ENCODE data around the gene ERBIN.
"Not testable (repeated sequence)": the region's sequence is repeated elsewhere in the genome, so short reads cannot be mapped to it uniquely, and the experiment has no call there.

The ERBIN gene

DNA sequence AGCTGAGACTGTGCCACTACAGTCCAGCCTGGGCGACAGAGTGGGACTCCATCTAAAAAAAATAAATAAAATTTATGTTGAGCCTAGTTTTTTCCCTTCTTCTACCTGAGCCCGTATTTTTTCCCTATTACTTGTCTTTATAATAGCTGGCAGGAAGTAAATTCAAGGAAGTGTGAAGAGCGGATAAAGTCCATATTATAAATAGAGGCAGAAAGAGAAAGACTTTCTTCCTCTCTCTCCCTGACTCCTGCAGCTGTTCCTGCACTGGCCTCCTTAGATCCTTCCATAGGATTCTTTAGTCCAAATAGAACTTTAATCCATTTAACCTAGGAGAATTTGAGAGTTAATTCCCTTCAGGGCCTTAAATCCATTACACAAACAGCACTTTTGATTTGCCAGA lies 10.3 kb upstream of the ERBIN start:
- no peak for DNase-seq

DNA sequence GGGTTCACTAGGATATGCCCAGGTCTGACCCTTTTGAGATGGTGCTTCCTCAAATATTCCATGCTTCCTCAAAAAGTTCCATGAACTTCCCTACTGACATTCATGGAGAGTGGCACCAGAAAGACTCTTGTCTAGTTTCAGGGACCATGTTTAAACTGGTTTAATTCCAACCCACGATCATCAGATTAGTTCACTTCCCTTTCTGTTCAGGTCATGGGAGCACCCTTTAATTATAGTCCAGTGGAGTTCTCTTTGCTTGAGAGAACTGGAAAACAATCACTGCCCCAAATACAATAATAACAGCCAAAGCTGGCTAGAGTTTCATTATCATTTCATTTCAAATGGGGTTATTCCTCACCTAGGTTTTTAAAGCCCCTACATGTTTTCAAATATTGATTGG lies 9.7 kb upstream of the ERBIN start:
- no peak for DNase-seq

DNA sequence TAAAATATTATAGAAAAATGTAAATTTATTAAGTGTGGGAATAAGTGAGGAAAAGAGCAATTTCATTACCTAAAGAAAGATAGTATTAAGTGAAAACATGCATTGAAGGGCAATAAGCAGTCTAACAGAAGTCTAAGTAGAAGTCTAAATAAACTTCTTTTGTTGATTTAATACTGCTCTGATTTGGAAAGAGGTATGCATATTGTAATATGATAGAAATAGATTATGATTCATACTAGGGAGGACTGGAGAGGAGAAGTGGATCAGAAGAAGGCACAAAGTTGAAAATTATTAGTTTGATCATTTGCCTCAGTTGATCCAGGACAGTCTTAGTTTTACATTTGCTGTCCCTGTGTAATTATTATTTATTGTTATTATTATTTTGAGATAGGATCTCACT lies 6.6 kb upstream of the ERBIN start:
- no peak for DNase-seq

DNA sequence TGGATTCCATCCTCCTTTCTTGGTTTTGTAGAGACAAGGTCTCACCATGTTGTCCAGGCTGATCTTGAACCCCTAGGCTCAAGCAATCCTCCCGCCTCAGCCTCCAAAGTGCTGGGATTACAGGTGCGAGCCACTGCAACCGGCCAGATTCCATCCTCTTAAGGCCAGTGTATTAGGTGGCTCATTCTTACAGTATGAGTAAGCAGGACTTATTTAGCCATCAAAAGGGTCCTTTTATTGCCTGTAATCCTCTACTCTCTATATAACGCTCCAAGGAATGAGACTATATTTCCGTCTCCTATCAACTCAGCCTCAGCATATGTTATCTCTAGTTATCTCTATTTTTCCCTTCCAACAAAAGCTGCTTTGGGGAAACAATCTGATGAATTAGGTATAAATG lies 3.0 kb upstream of the ERBIN start:
- DNase-seq = no peak

DNA sequence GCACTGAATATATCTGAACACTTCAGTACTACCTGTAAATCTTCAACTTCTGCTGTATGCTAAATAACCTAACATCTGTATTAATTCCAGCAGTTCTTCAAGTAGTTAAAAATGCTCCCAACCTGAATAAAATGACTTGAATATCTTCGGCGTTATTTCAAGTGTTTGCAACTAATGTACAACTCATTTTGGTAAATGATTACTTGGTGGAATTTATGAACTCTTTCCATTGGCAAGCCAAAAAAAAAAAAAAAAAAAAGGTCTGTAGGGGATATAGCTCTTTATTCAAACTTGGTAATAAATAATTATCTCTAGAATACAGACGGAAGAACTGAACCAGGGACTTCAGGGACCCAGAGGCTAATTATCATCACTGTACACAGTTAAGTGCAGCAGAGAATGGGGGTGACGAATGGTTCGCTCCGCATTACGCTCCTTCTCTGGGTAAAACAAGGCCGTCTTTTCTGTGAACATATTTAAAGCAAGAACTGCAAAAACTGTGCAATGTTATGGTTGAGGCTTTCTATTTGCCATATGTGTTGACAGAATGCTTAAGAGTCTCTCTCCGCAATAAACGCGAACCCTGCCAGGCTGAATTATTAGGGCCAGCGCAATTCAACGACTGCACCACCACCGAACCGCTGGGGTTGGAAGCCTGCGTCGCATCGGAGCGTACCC lies 1.9 kb upstream of the ERBIN start:
- no peak for DNase-seq

DNA sequence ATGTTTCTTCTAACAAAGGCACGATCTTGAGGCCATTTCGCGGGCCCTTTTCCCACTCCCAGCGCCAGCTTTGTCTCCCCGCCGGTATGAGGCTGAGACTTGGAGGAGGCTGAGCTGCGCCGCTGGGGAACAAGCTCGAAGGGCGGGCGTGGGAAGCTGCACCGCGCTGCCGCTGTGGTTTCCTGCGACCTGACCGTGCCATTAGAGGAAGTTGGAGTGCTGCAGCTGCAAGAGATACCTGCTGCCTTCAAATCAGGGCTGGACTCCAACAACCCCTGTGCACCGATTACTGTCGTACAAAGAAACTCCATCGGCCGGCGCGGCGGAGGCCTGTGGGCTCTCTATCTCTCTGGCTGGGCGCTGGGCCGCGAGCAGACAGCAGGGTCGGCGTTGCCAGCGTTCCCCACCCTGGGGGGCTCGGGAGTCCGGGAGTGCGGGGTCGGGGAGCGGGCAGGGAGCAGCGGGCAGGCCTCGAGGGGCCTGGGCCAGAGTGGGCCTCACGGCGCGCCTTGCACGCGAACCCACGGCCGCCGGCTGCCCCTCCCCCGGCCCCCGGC lies 1.3 kb upstream of the ERBIN start:
- DNase-seq = peak; percentile 89

DNA sequence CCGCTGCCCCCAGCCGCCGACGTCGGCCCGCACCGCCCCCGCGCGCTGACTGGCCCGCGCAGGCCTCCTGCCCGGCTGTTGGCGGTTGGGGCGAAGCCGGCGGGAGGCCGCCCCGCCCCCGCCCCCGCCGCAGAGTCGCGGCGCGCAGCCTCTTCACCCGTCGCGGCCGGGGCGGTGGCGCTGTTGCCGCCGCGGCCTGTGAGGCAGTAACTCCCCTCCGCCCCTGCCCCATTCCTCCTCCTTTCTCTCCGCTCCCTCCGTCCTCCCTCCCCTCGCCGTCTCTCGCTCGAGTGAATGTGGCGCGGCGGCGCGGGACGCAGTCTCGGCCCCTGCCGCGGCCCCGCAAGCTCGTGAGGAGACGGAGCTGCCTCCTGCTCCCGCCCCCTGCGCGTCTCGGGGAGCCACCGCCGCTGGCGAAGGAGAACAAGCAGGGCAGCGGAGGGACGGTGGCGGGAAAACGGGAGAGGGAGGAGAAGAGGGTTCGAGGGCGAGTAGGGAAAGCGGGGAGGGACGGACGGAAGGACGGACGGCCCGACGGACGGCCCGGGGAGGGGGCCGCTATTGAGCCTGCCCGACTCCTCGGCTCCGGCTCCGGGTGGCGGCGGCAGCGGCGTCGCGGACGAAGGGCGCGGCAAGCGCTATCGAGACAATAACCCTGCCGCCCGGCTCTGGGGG lies 637 bp upstream of the ERBIN start:
- no peak for DNase-seq

DNA sequence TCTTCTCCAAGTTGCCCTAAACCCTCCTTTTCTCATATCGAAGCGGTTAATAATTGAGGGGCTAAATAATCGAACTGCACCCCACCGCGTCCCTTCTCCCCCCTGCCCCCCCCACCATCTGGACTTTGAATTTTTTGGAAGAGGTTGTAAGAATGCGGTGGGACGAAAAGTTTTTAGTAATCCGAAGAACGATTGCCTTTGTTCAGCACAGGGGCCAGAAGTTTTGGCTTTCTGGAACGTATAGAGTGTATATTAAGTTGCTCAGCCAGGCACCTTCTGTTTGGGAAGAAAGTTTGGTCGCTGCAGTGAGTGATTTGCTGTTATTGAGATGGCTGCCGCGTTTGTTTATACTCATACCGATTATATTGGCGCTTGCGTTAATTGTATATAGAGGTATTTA lies 518 bp downstream of the ERBIN start:
- DNase-seq = no peak

DNA sequence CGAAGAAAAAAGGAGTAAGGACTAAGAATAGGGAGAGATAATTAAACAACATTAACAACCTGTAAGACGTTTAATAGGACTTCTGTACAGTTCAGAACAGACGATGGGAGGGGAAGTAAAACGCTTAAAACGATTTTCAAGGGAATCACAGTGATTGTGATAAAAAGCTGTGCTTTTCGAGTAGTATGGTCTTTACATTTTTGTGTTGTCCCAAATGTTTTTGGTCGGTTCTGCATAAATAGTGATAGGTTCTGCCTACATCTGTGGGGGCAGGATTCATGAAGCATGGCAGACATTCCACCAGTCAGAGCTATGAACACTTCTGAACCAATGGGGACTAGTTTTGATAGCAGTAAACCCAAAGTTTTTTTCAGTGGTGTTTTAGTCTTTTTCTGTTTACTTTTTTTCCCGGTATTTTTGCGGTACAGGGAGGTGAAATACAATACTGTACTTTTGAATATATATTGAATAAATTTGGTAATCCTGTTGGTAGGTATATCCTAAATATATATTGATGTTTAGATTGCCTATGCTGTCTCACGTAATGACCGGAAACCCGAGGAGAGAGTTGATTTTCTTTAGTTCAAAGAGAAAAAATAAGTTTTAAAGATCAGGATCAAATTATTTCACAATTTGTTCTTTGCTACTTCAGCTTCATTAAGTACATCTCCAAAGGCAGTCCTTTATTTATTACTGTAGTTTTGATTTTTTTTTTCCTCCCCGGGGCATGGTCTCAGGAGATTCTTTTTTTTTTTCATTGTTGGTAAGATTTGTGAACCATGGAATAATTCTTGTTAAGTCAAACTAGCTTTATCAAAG lies 1.3 kb downstream of the ERBIN start:
- DNase-seq = no peak

DNA sequence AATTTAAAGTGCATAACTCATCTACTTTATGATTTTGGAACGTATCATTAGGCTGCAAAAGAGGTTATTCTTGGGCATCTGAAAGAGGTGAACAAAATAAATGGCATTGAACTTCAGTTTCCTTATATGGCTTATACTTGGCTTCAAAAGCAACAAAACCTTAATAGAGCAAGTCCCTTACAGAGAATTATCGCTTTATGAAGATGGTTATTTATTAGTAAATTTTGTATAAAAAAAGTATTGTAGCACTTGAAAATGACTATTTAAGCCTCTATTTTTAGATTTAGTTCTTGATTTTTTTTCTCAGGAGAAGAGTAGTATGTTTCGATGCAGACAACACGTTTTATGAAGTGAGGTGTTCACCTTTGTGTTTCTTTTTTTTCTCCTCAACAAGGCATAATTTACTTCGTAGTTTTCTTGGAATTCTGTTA lies 2.0 kb downstream of the ERBIN start:
- no peak for DNase-seq

DNA sequence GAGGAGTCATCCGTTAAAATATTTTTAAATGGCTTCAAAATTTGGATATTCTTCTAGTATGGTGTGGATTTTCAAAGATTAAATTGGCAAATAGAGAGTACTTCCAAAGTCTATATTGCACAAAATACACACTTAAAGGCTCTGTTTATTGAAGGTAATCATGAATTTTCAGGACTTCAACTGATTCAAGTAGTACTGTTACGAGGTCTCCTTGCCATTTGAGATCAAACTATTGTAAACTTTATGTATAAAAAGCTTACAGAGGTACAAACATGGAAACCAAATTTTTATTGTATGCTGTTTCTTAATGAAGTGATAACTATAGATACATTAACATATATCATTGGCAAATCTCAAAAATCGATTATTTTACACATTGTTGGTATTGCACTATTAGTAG lies 2.5 kb downstream of the ERBIN start:
- DNase-seq = no peak

DNA sequence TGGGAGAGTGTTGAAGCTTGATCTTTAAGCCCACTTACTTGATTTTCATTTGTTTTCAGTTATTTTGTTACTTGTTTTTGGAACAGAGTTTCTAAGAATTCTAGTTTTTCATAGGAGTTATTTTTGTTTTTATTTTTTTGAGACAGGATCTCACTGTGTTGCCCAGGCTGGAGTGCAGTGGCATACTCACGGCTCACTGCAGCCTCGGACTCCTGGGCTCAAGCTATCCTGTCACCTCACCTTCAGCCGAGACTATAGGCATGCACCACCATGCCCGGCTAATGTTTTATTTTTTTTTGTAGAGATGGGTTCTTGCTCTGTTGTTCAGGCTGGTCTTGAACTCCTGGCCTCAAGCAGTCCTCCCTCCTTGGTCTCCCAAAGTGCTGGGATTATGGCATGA lies 6.3 kb downstream of the ERBIN start:
- DNase-seq = no peak

DNA sequence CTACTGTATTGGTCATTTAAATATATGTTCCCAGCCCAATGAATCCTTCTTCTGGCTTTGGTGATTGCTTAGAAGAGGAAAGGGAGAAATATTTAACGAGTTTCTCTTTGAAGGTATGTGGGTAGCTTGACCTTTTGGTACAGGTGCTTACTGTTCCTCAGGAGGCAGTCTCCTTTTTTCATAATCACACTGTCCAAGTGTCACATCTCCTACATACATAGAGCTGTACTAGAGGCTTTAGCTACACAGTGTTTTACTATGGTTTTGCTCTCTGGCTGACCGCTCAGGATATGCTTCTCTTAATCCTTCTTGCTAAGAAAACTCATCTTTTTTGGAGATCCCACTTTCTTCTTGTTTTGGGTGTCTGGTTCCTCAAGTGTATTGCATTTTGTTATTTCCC lies 6.9 kb downstream of the ERBIN start:
- DNase-seq = no peak

DNA sequence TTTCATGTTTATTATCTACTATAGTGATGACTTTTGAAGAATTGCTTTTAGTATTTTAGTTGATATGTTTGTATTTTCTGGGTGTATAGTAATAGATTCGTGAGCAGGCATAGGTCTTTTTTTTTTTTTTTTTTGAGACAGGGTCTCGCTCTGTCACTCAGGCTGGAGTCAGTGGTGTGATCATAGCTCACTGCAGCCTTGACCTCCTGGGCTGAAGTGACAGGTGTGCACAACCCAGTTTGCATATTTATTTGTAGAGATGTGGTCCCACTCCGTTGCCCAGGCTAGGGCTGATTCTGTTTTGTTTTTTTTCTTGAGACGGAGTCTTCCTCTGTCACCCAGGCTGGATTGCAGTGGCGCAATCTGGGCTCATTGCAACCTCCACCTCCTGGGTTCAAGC lies 11.9 kb downstream of the ERBIN start:
- no peak for DNase-seq

DNA sequence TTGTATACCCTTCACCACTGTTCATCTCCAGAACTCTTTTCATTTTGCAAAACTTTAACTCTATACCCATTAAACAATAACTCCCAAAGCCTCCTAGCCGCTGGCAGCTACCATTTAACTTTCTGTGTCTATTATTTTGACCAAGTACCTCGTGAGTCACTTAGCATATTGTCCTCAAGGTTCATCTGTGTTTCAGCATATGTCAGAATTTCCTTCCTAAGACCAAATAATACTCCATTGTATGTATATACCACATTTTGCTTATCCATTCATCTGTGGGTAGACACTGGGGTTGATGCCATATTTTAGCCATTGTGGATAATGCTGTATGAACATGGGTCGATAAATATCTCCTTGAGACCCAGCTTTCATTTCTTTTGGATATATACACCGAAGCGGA lies 17.4 kb downstream of the ERBIN start:
- DNase-seq = no peak

DNA sequence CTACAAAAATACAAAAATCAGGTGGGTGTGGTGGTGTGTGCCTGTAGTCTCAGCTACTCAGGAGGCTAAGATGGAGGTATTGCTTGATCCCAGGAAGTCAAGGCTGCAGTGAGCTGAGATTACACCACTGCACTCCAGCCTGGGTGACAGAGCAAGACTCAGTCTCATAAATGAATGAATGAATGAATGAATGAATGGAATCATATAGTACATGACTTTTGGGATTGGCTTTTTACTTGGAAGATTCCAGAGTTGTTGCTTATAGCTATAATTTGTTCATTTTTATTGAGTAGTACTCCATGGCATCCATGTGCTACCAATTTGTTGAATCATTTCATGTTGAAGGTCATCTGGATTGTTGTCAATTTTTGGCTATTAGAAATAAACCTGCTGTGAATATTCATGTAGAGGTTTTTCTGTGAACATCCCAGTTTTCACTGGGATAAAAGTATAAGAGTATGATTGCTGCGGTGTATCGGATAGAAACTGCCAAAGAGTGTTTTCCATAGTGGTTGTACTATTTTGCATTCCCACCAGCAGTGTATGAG lies 19.9 kb downstream of the ERBIN start:
- no peak for DNase-seq

DNA sequence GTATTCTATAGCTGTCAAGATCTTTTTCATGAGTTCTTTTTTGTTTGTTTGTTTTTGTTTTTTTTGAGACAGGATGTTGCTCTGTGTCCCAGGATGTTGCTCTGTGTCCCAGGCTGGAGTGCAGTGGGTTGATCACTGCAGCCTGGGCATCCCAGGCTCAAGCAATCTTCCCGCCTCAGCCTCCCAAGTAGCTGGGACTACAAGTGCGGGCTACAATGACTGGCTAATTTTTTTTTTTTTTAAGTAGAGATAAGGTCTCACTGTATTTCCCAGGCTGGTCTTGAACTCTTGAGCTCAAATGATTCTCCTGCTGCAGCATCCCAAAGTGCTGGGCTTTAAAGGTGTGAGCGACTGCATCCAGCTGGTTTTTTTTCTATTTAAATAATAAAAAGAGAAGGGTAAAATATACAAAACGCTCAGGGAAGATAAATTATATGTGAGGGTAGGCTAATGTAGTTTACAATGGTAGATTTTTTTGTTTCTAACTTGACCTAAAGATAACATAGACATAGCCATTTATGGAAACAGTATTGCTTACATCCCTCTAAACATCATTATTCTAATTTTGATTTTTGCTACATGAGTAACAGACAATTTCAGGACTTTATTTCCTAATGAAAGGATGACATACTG lies 21.9 kb downstream of the ERBIN start:
- no peak for DNase-seq

DNA sequence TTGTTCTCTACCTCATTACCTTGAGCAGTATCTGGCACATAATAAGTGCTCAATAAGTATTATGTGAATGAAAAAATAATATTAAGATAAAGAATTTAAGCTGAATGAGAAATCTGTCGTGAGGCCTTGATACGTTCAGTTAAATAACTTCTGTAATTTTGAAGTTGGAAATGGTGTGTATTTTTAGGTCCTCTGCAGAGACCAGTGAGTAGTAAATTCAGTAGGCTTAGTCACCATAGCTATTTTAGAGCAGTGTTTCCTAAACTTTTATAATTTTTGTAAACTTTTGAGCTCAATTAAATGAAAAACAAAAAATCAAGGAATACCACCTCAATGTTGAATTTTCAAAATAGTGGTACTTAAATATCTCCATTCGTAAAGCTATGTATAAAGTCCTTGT lies 25.0 kb downstream of the ERBIN start:
- no peak for DNase-seq

DNA sequence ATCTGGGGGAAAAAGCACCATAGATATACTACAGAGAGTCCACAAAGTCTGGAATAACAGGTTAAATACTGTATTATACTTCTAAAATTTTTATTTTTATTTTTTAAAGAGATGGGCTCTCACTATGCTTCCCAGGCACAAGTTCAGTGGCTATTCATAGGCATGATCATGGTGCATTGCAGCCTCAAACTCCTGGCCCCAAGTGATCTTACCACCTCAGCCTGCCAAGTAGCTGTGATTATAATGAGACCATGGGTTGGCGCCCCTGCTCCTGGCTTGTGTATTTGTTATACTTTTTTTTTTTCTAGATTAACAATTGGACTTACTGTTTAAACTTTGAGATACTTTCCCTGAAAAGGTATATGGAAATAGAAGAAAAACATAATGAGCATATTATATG lies 25.9 kb downstream of the ERBIN start:
- DNase-seq = no peak

DNA sequence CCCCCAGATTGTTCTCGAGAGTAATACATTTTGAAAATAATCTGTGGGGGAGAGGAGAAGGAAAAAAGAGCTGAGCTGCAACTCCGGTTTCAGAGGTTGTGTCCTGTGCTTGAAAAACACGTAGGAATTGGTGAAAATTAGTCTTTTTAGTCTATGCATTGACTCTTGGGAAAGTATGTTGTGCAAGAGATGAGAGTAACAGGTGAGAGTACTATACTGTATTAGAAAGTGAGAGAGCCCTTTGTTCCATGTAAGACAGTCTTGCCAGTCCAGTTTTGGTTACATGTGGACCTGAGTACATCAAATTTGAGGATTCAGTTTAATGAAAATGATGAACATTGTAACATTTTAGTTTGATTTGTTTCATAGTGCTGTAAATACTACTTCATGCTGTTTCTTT lies 27.8 kb downstream of the ERBIN start:
- no peak for DNase-seq

DNA sequence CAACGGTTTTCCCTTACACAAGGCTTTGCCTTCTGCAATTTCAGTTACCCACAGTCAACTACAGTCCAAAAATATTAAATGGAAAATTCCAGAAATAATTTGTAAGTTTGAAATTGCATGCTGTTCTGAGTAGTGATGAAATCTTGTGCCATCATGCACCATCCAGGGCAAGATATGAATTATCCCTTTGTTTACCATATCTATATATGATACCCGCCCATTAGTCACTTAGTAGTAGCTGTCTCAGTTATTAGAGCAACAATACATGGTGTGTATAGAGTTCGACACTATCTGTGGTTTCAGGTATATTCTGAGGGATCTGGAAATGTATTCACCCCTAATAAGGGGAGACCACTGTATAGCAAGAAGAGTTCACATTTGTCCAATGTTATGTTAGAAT lies 29.4 kb downstream of the ERBIN start:
- DNase-seq = no peak

DNA sequence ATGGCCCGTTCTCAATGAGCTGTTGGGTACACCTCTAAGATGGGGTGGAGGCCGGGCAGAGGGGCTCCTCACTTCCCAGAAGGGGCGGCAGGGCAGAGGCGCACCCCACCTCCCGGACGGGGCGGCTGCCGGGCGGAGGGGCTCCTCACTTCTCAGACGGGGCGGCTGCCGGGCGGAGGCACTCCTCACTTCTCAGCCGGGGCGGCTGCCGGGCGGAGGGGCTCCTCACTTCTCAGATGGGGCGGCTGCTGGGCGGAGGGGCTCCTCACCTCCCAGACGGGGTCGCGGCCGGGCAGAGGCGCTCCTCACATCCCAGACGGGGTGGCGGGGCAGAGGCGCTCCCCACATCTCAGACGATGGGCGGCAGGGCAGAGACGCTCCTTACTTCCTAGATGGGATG lies 31.3 kb downstream of the ERBIN start:
- DNase-seq = not testable (repeated sequence)

DNA sequence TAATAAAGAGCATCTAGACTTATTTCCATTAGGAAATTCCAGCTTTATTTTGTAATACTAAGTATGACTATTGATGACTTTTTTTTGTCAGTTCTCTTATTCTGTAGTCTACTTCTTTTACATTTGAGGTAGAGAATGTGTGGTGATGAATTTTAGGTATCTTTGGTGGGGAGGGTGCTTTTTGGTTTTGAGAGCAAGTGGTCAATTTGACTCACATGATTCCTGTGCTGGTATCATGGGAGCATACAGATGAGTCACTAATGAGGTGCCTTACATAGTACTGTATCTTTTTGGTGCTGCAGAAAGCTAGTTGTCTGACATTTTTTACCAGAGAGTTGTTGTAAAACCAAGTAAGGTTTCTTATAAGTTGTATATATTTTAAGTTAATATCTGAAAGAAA lies 35.3 kb downstream of the ERBIN start:
- no peak for DNase-seq
